NCI-H1048 (cell line): ENCODE measurements around the gene CDH12.
"Not testable (repeated sequence)": the region's sequence is repeated elsewhere in the genome, so short reads cannot be mapped to it uniquely, and the experiment has no call there.

Experiments
- DNase-seq: peaks from one replicate; lab custom pipeline; 2025; lab: John Stamatoyannopoulos, UW

Gene CDH12

GRCh38 chr5:22852807-22853660, at the start of gene CDH12:
Gene CDH12 (minus strand): TSS chr5:22853344.
- no peak for DNase-seq

- no peak for DNase-seq
Measured at GRCh38 chr5:22901885-22902284, 48.7 kb upstream of the CDH12 start.

- DNase-seq, result no peak
Measured at GRCh38 chr5:22900801-22901310, 47.7 kb upstream of the CDH12 start.

- no peak for DNase-seq
Measured at GRCh38 chr5:22899341-22899740, 46.2 kb upstream of the CDH12 start.

GRCh38 chr5:22896152-22896551, 43.0 kb upstream of the CDH12 start:
- no peak for DNase-seq

GRCh38 chr5:22892441-22892840, 39.3 kb upstream of the CDH12 start:
- DNase-seq, result no peak

GRCh38 chr5:22889720-22890119, 36.6 kb upstream of the CDH12 start:
- no peak for DNase-seq

- DNase-seq, result no peak
Measured at GRCh38 chr5:22887566-22887965, 34.4 kb upstream of the CDH12 start.

- DNase-seq, result not testable (repeated sequence)
Measured at GRCh38 chr5:22858911-22859310, 5.8 kb upstream of the CDH12 start.

- DNase-seq, result no peak
Measured at GRCh38 chr5:22855824-22856223, 2.7 kb upstream of the CDH12 start.

GRCh38 chr5:22850981-22851380, 2.2 kb downstream of the CDH12 start:
- DNase-seq, result no peak

GRCh38 chr5:22846693-22847092, 6.5 kb downstream of the CDH12 start:
- DNase-seq, result no peak

GRCh38 chr5:22844636-22845035, 8.5 kb downstream of the CDH12 start:
- no peak for DNase-seq

GRCh38 chr5:22844155-22844554, 9.0 kb downstream of the CDH12 start:
- no peak for DNase-seq

GRCh38 chr5:22842574-22842973, 10.6 kb downstream of the CDH12 start:
- DNase-seq, result no peak

- DNase-seq, result no peak
Measured at GRCh38 chr5:22837803-22838202, 15.3 kb downstream of the CDH12 start.

- DNase-seq, result no peak
Measured at GRCh38 chr5:22835686-22836085, 17.5 kb downstream of the CDH12 start.

- no peak for DNase-seq
Measured at GRCh38 chr5:22793463-22793862, 59.7 kb downstream of the CDH12 start.

- no peak for DNase-seq
Measured at GRCh38 chr5:22787807-22788206, 65.3 kb downstream of the CDH12 start.

- no peak for DNase-seq
Measured at GRCh38 chr5:22787398-22787797, 65.7 kb downstream of the CDH12 start.

- no peak for DNase-seq
Measured at GRCh38 chr5:22780756-22781155, 72.4 kb downstream of the CDH12 start.

- DNase-seq, result no peak
Measured at GRCh38 chr5:22779499-22779898, 73.6 kb downstream of the CDH12 start.

GRCh38 chr5:22776285-22776684, 76.9 kb downstream of the CDH12 start:
- DNase-seq, result no peak

- not testable (repeated sequence) for DNase-seq
Measured at GRCh38 chr5:22774214-22774613, 78.9 kb downstream of the CDH12 start.
